CD14-positive monocyte (primary cell): Measurements from ENCODE around the gene ARHGAP12. TPM values are rescaled to one million over a fixed set of nuclear protein-coding genes. Genes with fewer than 3 reads are reported as not detected.
A peak's percentile ranks its signal among the peaks of the same experiment; 100 is the strongest.

ENCODE experiments used
- DNase-seq, 3 donors: peaks; one replicate each; pipeline ENCODE4 v3.0.0-alpha.2; 2011 to 2022
- H2AFZ ChIP-seq: 2 replicates; pipeline ENCODE4 v1.6.0; 2012; ENCODE audit warnings: mild to moderate bottlenecking, low read depth, low read length, inconsistent platforms; ENCODE audit not compliant: insufficient read depth, poor library complexity, severe bottlenecking
- H3K27ac ChIP-seq, 2 donors: 1 replicate in 1 of 2; 2 replicates in 1 of 2; pipeline ENCODE4 v1.5.1; 2012 to 2013; ENCODE audit warnings: low read length in 2 of 2, control low read depth in 1 of 2, inconsistent platforms in 1 of 2, low read depth in 1 of 2, mild to moderate bottlenecking in 1 of 2
- H3K27me3 ChIP-seq, 2 donors: one replicate each; pipeline versions ENCODE4 v1.6.0 to v1.6.1; 2011 to 2013; ENCODE audit warnings: low read length in 2 of 2; ENCODE audit not compliant: control insufficient read depth in 2 of 2, insufficient read depth in 2 of 2
- H3K36me3 ChIP-seq, 2 donors: replicated peaks in 1 of 2; 1 replicate in 1 of 2; 2 replicates in 1 of 2; pipeline versions ENCODE4 v1.5.1 to v1.6.1; 2012 to 2013; ENCODE audit warnings: low read length in 2 of 2, control low read depth in 1 of 2, inconsistent platforms in 1 of 2, mild to moderate bottlenecking in 1 of 2; ENCODE audit not compliant: insufficient read depth in 2 of 2, control insufficient read depth in 1 of 2
- H3K4me1 ChIP-seq, 2 donors: 1 replicate in 1 of 2; 2 replicates in 1 of 2; pipeline versions ENCODE4 v1.5.1 to v1.6.1; 2012 to 2013; ENCODE audit warnings: low read length in 2 of 2, control low read depth in 1 of 2, inconsistent platforms in 1 of 2, mild to moderate bottlenecking in 1 of 2, moderate library complexity in 1 of 2; ENCODE audit not compliant: insufficient read depth in 2 of 2, control insufficient read depth in 1 of 2
- H3K4me2 ChIP-seq: replicated peaks from 2 replicates; pipeline ENCODE3; 2012; ENCODE audit warnings: low read length, moderate library complexity, mild to moderate bottlenecking; ENCODE audit not compliant: poor library complexity, severe bottlenecking; ENCODE audit errors: extremely low read depth
- H3K4me3 ChIP-seq, 3 experiments: fragments of 200-600 bp in 1 of 3; sonication (generic) in 1 of 3; replicated peaks in 1 of 3; 1 replicate in 2 of 3; 2 replicates in 1 of 3; pipeline ENCODE4 v1.5.1; 2011 to 2013; ENCODE audit warnings: low read length in 3 of 3, mild to moderate bottlenecking in 3 of 3, control low read depth in 2 of 3, low read depth in 2 of 3, inconsistent platforms in 1 of 3, moderate library complexity in 1 of 3
- H3K79me2 ChIP-seq: 2 replicates; pipeline ENCODE4 v1.6.0; 2012; ENCODE audit warnings: mild to moderate bottlenecking, control low read depth, inconsistent platforms, low read length, moderate library complexity; ENCODE audit not compliant: insufficient read depth
- H3K9ac ChIP-seq: 2 replicates; pipeline ENCODE4 v1.6.0; 2017; ENCODE audit warnings: low read length, mild to moderate bottlenecking; ENCODE audit not compliant: insufficient read depth, poor library complexity, severe bottlenecking
- H3K9me3 ChIP-seq, 2 donors: replicated peaks in 1 of 2; 1 replicate in 1 of 2; 2 replicates in 1 of 2; pipeline versions ENCODE4 v1.5.1 to v1.6.1; 2012 to 2013; ENCODE audit warnings: low read length in 2 of 2, control low read depth in 1 of 2; ENCODE audit not compliant: control insufficient read depth in 1 of 2, insufficient read depth in 1 of 2
- H4K20me1 ChIP-seq: 2 replicates; pipeline ENCODE4 v1.6.0; 2012; ENCODE audit warnings: mild to moderate bottlenecking, low read length, control low read depth, moderate library complexity; ENCODE audit not compliant: insufficient read depth
- H3K27ac Mint-ChIP-seq, 7 donors: one replicate each; pipeline ENCODE4 v1.8.0; 2020; ENCODE audit warnings: mild to moderate bottlenecking in 7 of 7, mixed read lengths in 7 of 7, moderate library complexity in 6 of 7, inconsistent platforms in 2 of 7
- H3K27me3 Mint-ChIP-seq, 3 donors: one replicate each; pipeline ENCODE4 v1.8.0; 2021 to 2022; ENCODE audit warnings: low read depth in 3 of 3, mild to moderate bottlenecking in 3 of 3, mixed read lengths in 3 of 3, moderate library complexity in 3 of 3, inconsistent platforms in 1 of 3
- H3K36me3 Mint-ChIP-seq, 2 donors: one replicate each; pipeline ENCODE4 v1.8.0; 2020; ENCODE audit warnings: mixed read lengths in 2 of 2, inconsistent platforms in 1 of 2, mild to moderate bottlenecking in 1 of 2
- H3K4me1 Mint-ChIP-seq: one replicate; pipeline ENCODE4 v1.8.0; 2020; ENCODE audit warnings: mild to moderate bottlenecking, mixed read lengths
- H3K4me3 Mint-ChIP-seq, 2 donors: one replicate each; pipeline ENCODE4 v1.8.0; 2020; ENCODE audit warnings: mild to moderate bottlenecking in 2 of 2, mixed read lengths in 2 of 2, moderate library complexity in 1 of 2
- H3K9me3 Mint-ChIP-seq, 7 donors: one replicate each; pipeline ENCODE4 v1.8.0; 2020 to 2022; ENCODE audit warnings: mixed read lengths in 7 of 7, mild to moderate bottlenecking in 6 of 7, moderate library complexity in 6 of 7, inconsistent platforms in 2 of 7
- WGBS: methylation state at CpG from one replicate; pipeline ENCODE4 v1.1.5; 2013; ENCODE audit warnings: missing lambda C conversion rate; ENCODE audit not compliant: insufficient coverage; 5-methylcytosine and 5-hydroxymethylcytosine counted together
- intact Hi-C, 2 donors: fragments of 100-400 bp; cut with micrococcal nuclease; formaldehyde crosslinking; loops; one replicate each; pipeline versions ENCODE4 v1.15.0 to v1.15.1; 2023
- polyA plus RNA-seq, 3 donors: library from polyadenylated mRNA; depleted of rRNA in 1 of 3; unstranded in 2 of 3; stranded (reverse) in 1 of 3; fragments of 300-500 nt in 2 of 3; fragments of >200 nt in 1 of 3; fragmentation: Illumina TruSeq in 2 of 3; gene quantifications; 1 replicate in 2 of 3; 2 replicates in 1 of 3; pipeline ENCODE4 v1.2.3, GENCODE V29; 2012 to 2021
- TF ChIP-seq, protein P1 (sequence below): fragments of 200-600 bp; IDR thresholded peaks from one replicate; pipeline ENCODE4 v1.8.0; 2022; ENCODE audit warnings: antibody characterized with exemption, mild to moderate bottlenecking

Gene ARHGAP12
- polyA plus RNA-seq, 3 donors = 3.2 to 15.5 (median 4.7) TPM

DNA sequence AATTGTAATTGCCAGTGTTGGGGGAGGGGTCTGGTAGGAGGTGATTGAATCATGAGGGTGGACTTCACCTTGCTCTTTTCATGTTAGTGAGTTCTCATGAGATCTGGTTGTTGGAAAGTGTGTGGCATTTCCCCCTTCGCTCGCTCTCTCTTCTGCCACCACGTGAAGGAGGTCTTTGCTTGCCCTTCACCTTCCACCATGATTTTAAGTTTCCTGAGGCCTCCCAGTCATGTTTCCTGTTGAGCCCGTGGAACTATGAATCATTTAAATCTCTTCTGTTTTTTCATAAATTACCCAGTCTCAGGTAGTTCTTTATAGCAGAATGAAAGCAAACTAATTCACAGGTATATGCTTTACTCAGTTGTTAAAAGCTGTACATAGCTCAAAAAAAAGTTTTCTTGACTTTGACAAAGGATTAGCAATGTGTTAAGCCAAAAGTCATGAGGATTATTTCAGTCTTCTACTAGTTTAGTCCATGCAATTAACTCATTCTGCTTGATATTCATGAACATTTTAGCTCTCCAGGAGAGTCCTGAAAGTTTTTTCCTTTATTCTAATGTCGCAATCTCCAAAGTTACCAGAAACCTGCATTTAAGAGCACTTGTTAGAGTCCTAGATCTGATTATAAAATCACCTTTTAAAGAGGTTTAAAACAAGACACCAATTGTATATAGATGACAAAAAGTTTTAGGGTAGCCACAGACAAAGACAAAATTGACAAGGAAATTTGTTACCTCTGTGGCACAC lies 27.7 kb upstream of the ARHGAP12 start:
- Histone ChIP-seq H3K79me2 (no peaks in the 10 kb centered on the region), H3K27me3 (no peaks in the 10 kb centered on the region), H3K36me3 (no peaks in the 10 kb centered on the region), H2AFZ (no peak overlapping the region), H3K4me1 (peaks cover 49 to 63% of the 10 kb centered on the region in 2 donors), H3K27ac (no peak overlapping the region), H3K4me3 (no peak overlapping the region), H3K4me2 (no peak overlapping the region), H4K20me1 (no peaks in the 10 kb centered on the region), H3K9me3 (peaks cover 0 to 5% of the 10 kb centered on the region in 2 donors), H3K9ac (no peak overlapping the region)
- Mint-ChIP-seq H3K27ac (peak overlapping the region in 2 of 7 donors; percentile 8 to 21), H3K9me3 (peaks cover 5 to 16% (median 10%) of the 10 kb centered on the region in 7 donors), H3K27me3 (peaks cover 0 to 1% (median 0%) of the 10 kb centered on the region in 3 donors), H3K4me1 (peaks cover 65% of the 10 kb centered on the region), H3K4me3 (peak overlapping the region in 1 of 2 donors; percentile 19), H3K36me3 (peaks cover 4 to 13% of the 10 kb centered on the region in 2 donors)
- TF ChIP-seq, protein P1, sequence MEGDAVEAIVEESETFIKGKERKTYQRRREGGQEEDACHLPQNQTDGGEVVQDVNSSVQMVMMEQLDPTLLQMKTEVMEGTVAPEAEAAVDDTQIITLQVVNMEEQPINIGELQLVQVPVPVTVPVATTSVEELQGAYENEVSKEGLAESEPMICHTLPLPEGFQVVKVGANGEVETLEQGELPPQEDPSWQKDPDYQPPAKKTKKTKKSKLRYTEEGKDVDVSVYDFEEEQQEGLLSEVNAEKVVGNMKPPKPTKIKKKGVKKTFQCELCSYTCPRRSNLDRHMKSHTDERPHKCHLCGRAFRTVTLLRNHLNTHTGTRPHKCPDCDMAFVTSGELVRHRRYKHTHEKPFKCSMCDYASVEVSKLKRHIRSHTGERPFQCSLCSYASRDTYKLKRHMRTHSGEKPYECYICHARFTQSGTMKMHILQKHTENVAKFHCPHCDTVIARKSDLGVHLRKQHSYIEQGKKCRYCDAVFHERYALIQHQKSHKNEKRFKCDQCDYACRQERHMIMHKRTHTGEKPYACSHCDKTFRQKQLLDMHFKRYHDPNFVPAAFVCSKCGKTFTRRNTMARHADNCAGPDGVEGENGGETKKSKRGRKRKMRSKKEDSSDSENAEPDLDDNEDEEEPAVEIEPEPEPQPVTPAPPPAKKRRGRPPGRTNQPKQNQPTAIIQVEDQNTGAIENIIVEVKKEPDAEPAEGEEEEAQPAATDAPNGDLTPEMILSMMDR = no peak
- WGBS = 63% methylated on average over 3 of the region's 5 CpGs
- DNase-seq = peak in 1 of 3 donors; percentile 25
- intact Hi-C loops = no loop called here

GRCh38 chr10:31954410-31955191 lies 26.0 kb upstream of the ARHGAP12 start:
- Histone ChIP-seq H4K20me1 (no peaks in the 10 kb centered on the region), H3K27me3 (no peaks in the 10 kb centered on the region), H3K27ac (no peak overlapping the region), H3K9me3 (peaks cover 0 to 5% of the 10 kb centered on the region in 2 donors), H3K36me3 (no peaks in the 10 kb centered on the region), H3K4me1 (peaks cover 34 to 50% of the 10 kb centered on the region in 2 donors), H2AFZ (no peak overlapping the region), H3K4me2 (no peak overlapping the region), H3K79me2 (no peaks in the 10 kb centered on the region), H3K9ac (no peak overlapping the region), H3K4me3 (no peak overlapping the region)
- intact Hi-C loops = no loop called here
- Mint-ChIP-seq H3K4me3 (no peak overlapping the region), H3K27ac (peak overlapping the region in 3 of 7 donors; percentile 38 to 72 (median 50)), H3K9me3 (peaks cover 5 to 16% (median 10%) of the 10 kb centered on the region in 7 donors), H3K27me3 (no peaks in the 10 kb centered on the region), H3K4me1 (peaks cover 49% of the 10 kb centered on the region), H3K36me3 (peaks cover 4 to 13% of the 10 kb centered on the region in 2 donors)
- TF ChIP-seq, protein P1 = no peak
- 100% methylated on average over 2 of the region's 2 CpGs for WGBS
- DNase-seq = no peak
